Endodermal cell (in vitro differentiated cells): ENCODE results near the gene BMF. TPM values are rescaled to one million over a fixed set of nuclear protein-coding genes. Genes with fewer than 3 reads are reported as not detected.

ENCODE experiments used
- DNase-seq: peaks from one replicate; pipeline ENCODE4 v3.0.0-alpha.2; 2017
- H3K27ac ChIP-seq: 2 replicates; pipeline ENCODE4 v1.5.1; 2013; ENCODE audit warnings: mild to moderate bottlenecking, low read depth, low read length, moderate library complexity
- H3K27me3 ChIP-seq: 2 replicates; pipeline ENCODE4 v1.6.1; 2013; ENCODE audit warnings: mild to moderate bottlenecking, low read length, moderate library complexity; ENCODE audit not compliant: insufficient read depth, control insufficient read depth, poor library complexity, severe bottlenecking
- H3K36me3 ChIP-seq: 2 replicates; pipeline ENCODE4 v1.7.0; 2013; ENCODE audit warnings: mild to moderate bottlenecking, low read length, moderate library complexity; ENCODE audit not compliant: control insufficient read depth, insufficient read depth
- H3K4me1 ChIP-seq: one replicate; pipeline ENCODE4 v1.7.0; 2013; ENCODE audit warnings: low read length; ENCODE audit not compliant: control insufficient read depth, insufficient read depth
- H3K4me3 ChIP-seq: 2 replicates; pipeline ENCODE4 v1.5.1; 2013; ENCODE audit warnings: mild to moderate bottlenecking, low read length, moderate library complexity
- H3K9ac ChIP-seq: 2 replicates; pipeline ENCODE4 v1.6.1; 2013; ENCODE audit warnings: mild to moderate bottlenecking, low read length, moderate library complexity; ENCODE audit not compliant: poor library complexity, severe bottlenecking; ENCODE audit errors: extremely low read depth
- H3K9me3 ChIP-seq: 2 replicates; pipeline ENCODE4 v1.6.1; 2013; ENCODE audit warnings: mild to moderate bottlenecking, low read length, moderate library complexity; ENCODE audit not compliant: control insufficient read depth
- H3K27ac Mint-ChIP-seq: 2 replicates; pipeline ENCODE4 v1.8.0; 2020; ENCODE audit warnings: mixed read lengths
- H3K27me3 Mint-ChIP-seq: 2 replicates; pipeline ENCODE4 v1.8.0; 2021; ENCODE audit warnings: mild to moderate bottlenecking, mixed read lengths; ENCODE audit not compliant: insufficient read depth
- H3K36me3 Mint-ChIP-seq: 2 replicates; pipeline ENCODE4 v1.8.0; 2020; ENCODE audit warnings: low read depth, mixed read lengths
- H3K4me1 Mint-ChIP-seq: 2 replicates; pipeline ENCODE4 v1.8.0; 2020; ENCODE audit warnings: mixed read lengths
- H3K4me3 Mint-ChIP-seq: 2 replicates; pipeline ENCODE4 v1.8.0; 2020; ENCODE audit warnings: mild to moderate bottlenecking, moderate library complexity, mixed read lengths
- H3K9me3 Mint-ChIP-seq: 2 replicates; pipeline ENCODE4 v1.8.0; 2020; ENCODE audit warnings: mild to moderate bottlenecking, mixed read lengths
- CTCF ChIP-seq: fragments of 200-600 bp; sonication (generic); conservative IDR thresholded peaks from 2 replicates; pipeline ENCODE4 v1.5.0; 2021; ENCODE audit warnings: antibody characterized with exemption, mild to moderate bottlenecking
- WGBS, 2 experiments: methylation state at CpG; one replicate each; pipeline versions ENCODE4 v1.1.5 to v1.1.7; 2013; ENCODE audit warnings: missing lambda C conversion rate in 2 of 2, mixed read lengths in 1 of 2; ENCODE audit not compliant: insufficient coverage in 1 of 2, insufficient read length in 1 of 2; 5-methylcytosine and 5-hydroxymethylcytosine counted together
- total RNA-seq, 2 donors: library from RNA; stranded (reverse); fragmentation: NEBNext Ultra II Directional in 1 of 2; extraction: Animal tissue kit (Norgen Biotek cat#: 25700) in 1 of 2; gene quantifications; 2 replicates in 1 of 2; 3 replicates in 1 of 2; pipeline ENCODE4 v1.2.1, GENCODE V29; 2021

BMF gene
- total RNA-seq, 2 donors from 2014 or later, result 48.3 to 53.5 TPM

GRCh38 chr15:40054855-40055575 lies 53.7 kb downstream of the BMF start:
- H3K4me3 Mint-ChIP-seq, result no peak overlapping the region
- H3K9ac ChIP-seq, result no peak overlapping the region
- 92% methylated on average over 5 to 6 of the region's 6 CpGs for WGBS, 2 experiments

GRCh38 chr15:40054605-40054854 lies 54.1 kb downstream of the BMF start:
- H3K4me1 ChIP-seq, result no peaks in the 10 kb centered on the region
- no peaks in the 10 kb centered on the region for H3K9me3 Mint-ChIP-seq
- no peak overlapping the region for H3K9ac ChIP-seq
- H3K27me3 Mint-ChIP-seq, result no peaks in the 10 kb centered on the region
- H3K4me3 Mint-ChIP-seq, result no peak overlapping the region
- H3K4me1 Mint-ChIP-seq, result peaks cover 16% of the 10 kb centered on the region
- no peaks in the 10 kb centered on the region for H3K27me3 ChIP-seq
- DNase-seq, result no peak
- no peak for TF ChIP-seq CTCF
- H3K36me3 ChIP-seq, result no peaks in the 10 kb centered on the region
- no peak overlapping the region for H3K27ac Mint-ChIP-seq
- H3K4me3 ChIP-seq, result no peak overlapping the region
- no peaks in the 10 kb centered on the region for H3K9me3 ChIP-seq
- 91 to 100% methylated on average over 1 to 3 of the region's 3 CpGs for WGBS, 2 experiments
- H3K27ac ChIP-seq, result no peak overlapping the region
- no peaks in the 10 kb centered on the region for H3K36me3 Mint-ChIP-seq

More at GRCh38 chr15:40054855-40055575, 53.7 kb downstream of the BMF start:
- Histone ChIP-seq H3K36me3 (no peaks in the 10 kb centered on the region), H3K9me3 (no peaks in the 10 kb centered on the region), H3K27ac (no peak overlapping the region), H3K4me3 (no peak overlapping the region), H3K4me1 (no peaks in the 10 kb centered on the region), H3K27me3 (no peaks in the 10 kb centered on the region)
- Mint-ChIP-seq H3K27ac (peak overlapping the region; percentile 18), H3K27me3 (no peaks in the 10 kb centered on the region), H3K4me1 (peaks cover 16% of the 10 kb centered on the region), H3K9me3 (no peaks in the 10 kb centered on the region), H3K36me3 (no peaks in the 10 kb centered on the region)
- TF ChIP-seq CTCF, result no peak
- peak; percentile 48 for DNase-seq

- no peak for TF ChIP-seq CTCF
- H3K9ac ChIP-seq, result no peak overlapping the region
- no peak for DNase-seq
- Mint-ChIP-seq H3K4me1 (peaks cover 16% of the 10 kb centered on the region), H3K36me3 (no peaks in the 10 kb centered on the region), H3K9me3 (no peaks in the 10 kb centered on the region), H3K27me3 (no peaks in the 10 kb centered on the region), H3K4me3 (no peak overlapping the region), H3K27ac (no peak overlapping the region)
- H3K4me3 ChIP-seq, result no peak overlapping the region
- no peaks in the 10 kb centered on the region for H3K4me1 ChIP-seq
- no peak overlapping the region for H3K27ac ChIP-seq
- H3K27me3 ChIP-seq, result no peaks in the 10 kb centered on the region
- H3K9me3 ChIP-seq, result no peaks in the 10 kb centered on the region
- H3K36me3 ChIP-seq, result no peaks in the 10 kb centered on the region
- WGBS, 2 experiments, result 93 to 94% methylated on average over 10 to 14 of the region's 14 CpGs
These were observed 54.7 kb downstream of the BMF start for GRCh38 chr15:40053831-40054604.
